Kidney epithelial cell (primary cell): ENCODE data around the gene WDR93. TPM values are rescaled to one million over a fixed set of nuclear protein-coding genes. Genes with fewer than 3 reads are reported as not detected.

Experiments used
- DNase-seq: peaks from one replicate; pipeline ENCODE4 v3.0.0-alpha.2; 2010; ENCODE audit warnings: low read depth
- H3K27me3 ChIP-seq: 2 replicates; pipeline ENCODE4 v1.6.0; 2011; ENCODE audit warnings: low read length; ENCODE audit not compliant: control insufficient read depth, insufficient read depth
- H3K36me3 ChIP-seq: 2 replicates; pipeline ENCODE4 v1.5.1; 2011; ENCODE audit warnings: low read length; ENCODE audit not compliant: control insufficient read depth, insufficient read depth
- H3K4me3 ChIP-seq: 2 replicates; pipeline ENCODE4 v1.5.1; 2011; ENCODE audit warnings: low read depth, mild to moderate bottlenecking, control low read depth, low read length
- total RNA-seq: library from RNA; depleted of rRNA; stranded (reverse); fragments of >200 nt; gene quantifications from 2 replicates; pipeline ENCODE4 v1.2.3, GENCODE V29; 2015
- TF ChIP-seq, protein P1 (sequence below): IDR thresholded peaks from 2 replicates; pipeline ENCODE4 v1.5.1; 2011; ENCODE audit warnings: mild to moderate bottlenecking, moderate library complexity, low read length, control low read depth, inconsistent platforms; ENCODE audit not compliant: insufficient read depth, poor library complexity, severe bottlenecking

The WDR93 gene
- total RNA-seq, 1 donor from 2014 or later = 0.25 TPM

DNA sequence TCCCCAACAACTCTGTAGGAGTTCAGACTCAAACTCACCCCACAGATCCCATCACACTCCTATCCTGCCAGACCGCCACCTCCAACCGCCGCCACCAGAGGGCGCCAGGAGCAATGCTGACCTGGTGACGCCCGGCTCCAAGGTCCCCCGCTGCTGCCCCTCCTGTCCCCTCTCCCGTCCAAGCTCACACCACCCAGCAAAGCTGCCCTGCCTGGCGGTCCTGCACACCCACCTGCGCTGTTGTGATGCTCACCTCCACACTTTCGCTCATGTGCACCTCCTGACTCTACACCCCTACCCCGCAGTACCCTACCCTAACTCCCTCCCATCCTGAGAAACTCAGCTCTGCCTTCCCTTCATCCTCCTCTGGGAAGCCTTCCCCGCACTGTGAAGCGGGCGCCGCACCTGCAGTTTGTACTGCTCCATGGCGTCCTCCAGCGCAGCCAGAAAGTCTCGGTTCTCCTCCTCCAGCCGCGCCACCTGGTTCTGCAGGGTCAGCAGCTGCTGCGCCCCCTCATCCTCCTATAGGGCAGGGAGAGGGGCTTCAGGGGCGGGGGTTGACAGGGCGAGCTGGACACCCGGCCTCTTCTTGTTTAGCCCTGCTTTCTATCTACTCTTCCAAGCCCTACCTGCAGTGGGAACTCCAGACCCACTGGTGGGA is 43.3 kb upstream of the WDR93 start:
- Histone ChIP-seq H3K36me3 (no peaks in the 10 kb centered on the region), H3K4me3 (no peak overlapping the region), H3K27me3 (no peaks in the 10 kb centered on the region)
- DNase-seq = no peak
- TF ChIP-seq, protein P1, sequence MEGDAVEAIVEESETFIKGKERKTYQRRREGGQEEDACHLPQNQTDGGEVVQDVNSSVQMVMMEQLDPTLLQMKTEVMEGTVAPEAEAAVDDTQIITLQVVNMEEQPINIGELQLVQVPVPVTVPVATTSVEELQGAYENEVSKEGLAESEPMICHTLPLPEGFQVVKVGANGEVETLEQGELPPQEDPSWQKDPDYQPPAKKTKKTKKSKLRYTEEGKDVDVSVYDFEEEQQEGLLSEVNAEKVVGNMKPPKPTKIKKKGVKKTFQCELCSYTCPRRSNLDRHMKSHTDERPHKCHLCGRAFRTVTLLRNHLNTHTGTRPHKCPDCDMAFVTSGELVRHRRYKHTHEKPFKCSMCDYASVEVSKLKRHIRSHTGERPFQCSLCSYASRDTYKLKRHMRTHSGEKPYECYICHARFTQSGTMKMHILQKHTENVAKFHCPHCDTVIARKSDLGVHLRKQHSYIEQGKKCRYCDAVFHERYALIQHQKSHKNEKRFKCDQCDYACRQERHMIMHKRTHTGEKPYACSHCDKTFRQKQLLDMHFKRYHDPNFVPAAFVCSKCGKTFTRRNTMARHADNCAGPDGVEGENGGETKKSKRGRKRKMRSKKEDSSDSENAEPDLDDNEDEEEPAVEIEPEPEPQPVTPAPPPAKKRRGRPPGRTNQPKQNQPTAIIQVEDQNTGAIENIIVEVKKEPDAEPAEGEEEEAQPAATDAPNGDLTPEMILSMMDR = peak; percentile 92

DNA sequence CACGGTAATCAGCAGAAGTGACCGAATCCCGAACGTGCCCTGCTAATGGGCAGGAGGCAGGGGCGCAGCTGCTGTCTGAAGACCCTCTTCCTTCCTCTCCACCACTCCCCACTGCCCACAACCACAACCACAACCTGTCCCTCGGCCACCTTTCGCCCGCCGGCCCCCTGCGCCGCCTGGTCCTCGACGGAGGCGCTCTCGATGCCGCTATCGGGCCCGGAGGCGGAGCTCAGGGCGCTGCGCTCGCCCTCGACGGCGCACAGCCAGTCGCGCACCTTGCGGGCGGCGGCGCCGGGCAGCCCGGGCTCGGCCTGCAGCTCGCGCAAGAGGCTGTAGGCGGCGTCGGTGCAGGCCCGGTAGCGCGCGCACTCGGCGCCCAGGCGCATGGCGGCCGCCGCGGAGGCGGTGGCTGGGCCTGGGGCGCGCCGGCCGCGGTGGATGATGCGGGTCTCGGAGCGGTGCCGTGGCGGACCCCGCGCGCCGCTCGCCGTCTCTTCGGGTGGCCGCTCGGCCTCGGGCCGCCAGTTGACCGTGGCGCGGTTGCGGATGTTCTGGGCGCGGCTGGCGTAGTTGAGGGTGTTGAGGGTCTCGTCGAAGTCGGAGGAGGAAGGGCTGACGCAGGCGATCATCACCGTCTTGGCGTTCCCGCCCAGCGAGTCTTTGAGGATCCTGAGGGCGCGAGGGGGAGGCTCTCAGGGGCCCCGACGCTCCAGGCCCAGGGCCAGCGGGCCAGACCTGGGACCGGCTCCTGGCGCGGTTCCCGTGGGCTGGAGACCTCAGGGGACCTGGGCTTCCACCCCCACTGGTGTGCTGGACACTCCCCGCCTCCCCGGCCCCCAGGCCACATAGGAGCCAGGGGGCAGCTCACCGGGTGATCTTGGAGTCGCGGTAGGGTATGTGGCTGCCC is 42.3 kb upstream of the WDR93 start:
- TF ChIP-seq, protein P1 = no peak
- H3K27me3 ChIP-seq = no peaks in the 10 kb centered on the region
- no peak overlapping the region for H3K4me3 ChIP-seq
- no peak for DNase-seq
- no peaks in the 10 kb centered on the region for H3K36me3 ChIP-seq

DNA sequence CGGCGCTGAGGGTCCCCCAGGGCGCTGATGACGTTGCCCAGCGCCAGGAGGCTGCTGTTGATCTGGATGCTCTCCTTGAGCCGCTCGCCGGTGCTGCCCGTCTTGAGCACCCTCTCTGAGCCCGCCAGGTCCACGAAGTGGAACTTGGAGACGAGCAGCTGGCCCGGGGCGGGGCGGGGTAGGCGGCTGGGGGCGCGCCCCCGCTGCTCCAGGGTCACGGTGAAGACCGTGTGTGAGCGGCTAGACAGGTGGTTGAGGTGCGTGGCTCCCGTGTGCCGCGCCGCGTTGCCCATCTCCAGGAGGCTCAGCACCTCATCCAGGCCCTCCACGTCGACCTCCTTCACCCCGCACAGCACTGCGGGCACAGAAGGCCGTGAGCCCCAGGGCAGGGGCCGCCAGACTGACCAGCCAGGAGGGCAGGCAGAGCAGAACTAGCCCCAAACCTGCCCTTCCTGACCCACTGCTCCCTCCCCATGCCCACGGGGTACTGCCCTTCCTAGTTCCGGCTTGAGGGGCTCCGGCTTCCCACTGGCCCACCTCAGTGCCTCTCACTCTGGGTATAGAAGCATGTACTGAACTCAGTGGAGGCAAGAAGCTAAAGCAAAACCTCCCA is 41.5 kb upstream of the WDR93 start:
- no peak for DNase-seq
- H3K27me3 ChIP-seq = no peaks in the 10 kb centered on the region
- H3K4me3 ChIP-seq = no peak overlapping the region
- TF ChIP-seq, protein P1 = no peak
- H3K36me3 ChIP-seq = no peaks in the 10 kb centered on the region

DNA sequence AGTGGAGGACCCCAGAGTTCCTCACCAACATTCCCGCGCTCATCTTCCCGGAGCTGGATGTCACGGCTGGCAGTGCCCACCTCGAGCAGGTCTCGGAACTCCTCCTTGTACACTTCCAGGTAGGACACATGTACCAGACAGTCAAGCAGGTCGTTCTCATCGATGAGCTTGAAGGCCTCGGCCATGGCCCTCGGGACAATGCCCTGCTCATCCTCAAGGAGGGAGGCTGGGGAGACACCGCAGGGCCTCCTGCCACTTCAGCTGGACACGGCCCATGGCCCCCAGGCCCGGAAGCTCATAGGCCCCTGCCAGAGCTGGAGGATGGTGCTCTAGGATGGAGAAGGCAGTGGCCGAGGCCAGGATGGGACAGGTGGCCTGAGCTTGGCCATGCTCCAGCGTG is 40.9 kb upstream of the WDR93 start:
- no peak overlapping the region for H3K4me3 ChIP-seq
- TF ChIP-seq, protein P1 = no peak
- no peaks in the 10 kb centered on the region for H3K36me3 ChIP-seq
- H3K27me3 ChIP-seq = no peaks in the 10 kb centered on the region
- no peak for DNase-seq

DNA sequence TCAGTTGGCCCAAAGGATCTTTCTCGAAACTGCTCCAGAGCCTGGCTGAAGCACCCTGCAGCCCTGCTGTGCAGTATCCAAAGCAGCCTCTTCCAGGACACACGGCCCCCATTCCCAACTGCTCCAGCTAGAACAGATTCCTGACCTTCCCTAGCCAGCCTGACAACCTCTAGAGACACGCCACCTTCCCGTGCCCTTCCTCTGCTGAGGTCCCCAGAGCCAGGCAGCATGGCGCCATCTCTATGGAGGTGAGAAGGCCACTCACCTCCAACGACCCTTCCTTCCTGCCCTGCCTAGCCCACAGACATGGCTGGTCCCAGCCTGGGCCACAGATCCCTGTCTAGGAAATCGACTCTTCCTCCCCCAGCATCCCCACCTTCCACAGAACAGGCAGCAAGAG is 38.5 kb upstream of the WDR93 start:
- TF ChIP-seq, protein P1 = no peak
- H3K27me3 ChIP-seq = no peaks in the 10 kb centered on the region
- H3K36me3 ChIP-seq = no peaks in the 10 kb centered on the region
- no peak overlapping the region for H3K4me3 ChIP-seq
- no peak for DNase-seq
